Non-pigmented ciliary epithelial cell (primary cell): ENCODE data around the gene SPARCL1.

ENCODE experiments used
- DNase-seq: peaks from one replicate; pipeline ENCODE4 v3.0.0-alpha.2; 2010; ENCODE audit warnings: low read depth

The SPARCL1 gene

GRCh38 chr4:87540146-87541058 lies 11.2 kb upstream of the SPARCL1 start:
- no peak for DNase-seq

GRCh38 chr4:87532907-87533306 lies 3.7 kb upstream of the SPARCL1 start:
- no peak for DNase-seq

GRCh38 chr4:87532109-87532508 lies 2.9 kb upstream of the SPARCL1 start:
- DNase-seq: no peak

GRCh38 chr4:87531621-87532020 lies 2.4 kb upstream of the SPARCL1 start:
- no peak for DNase-seq

- no peak for DNase-seq
These were observed 1.7 kb upstream of the SPARCL1 start for GRCh38 chr4:87530868-87531267.

- DNase-seq: no peak
These were observed 1.1 kb upstream of the SPARCL1 start for GRCh38 chr4:87530229-87530628.

GRCh38 chr4:87527431-87528220 lies 1.6 kb downstream of the SPARCL1 start:
- no peak for DNase-seq

- DNase-seq: no peak
These were observed 3.4 kb downstream of the SPARCL1 start for GRCh38 chr4:87525636-87526295.

GRCh38 chr4:87524456-87524855 lies 4.7 kb downstream of the SPARCL1 start:
- no peak for DNase-seq

GRCh38 chr4:87523307-87523706 lies 5.9 kb downstream of the SPARCL1 start:
- DNase-seq: no peak

- DNase-seq: no peak
These were observed 7.3 kb downstream of the SPARCL1 start for GRCh38 chr4:87521757-87522374.

GRCh38 chr4:87521319-87521718 lies 7.9 kb downstream of the SPARCL1 start:
- no peak for DNase-seq

- DNase-seq: no peak
These were observed 11.6 kb downstream of the SPARCL1 start for GRCh38 chr4:87517621-87518020.

GRCh38 chr4:87516683-87517082 lies 12.5 kb downstream of the SPARCL1 start:
- no peak for DNase-seq

- DNase-seq: no peak
These were observed 16.8 kb downstream of the SPARCL1 start for GRCh38 chr4:87512400-87512799.

- no peak for DNase-seq
These were observed 17.7 kb downstream of the SPARCL1 start for GRCh38 chr4:87511500-87511899.

GRCh38 chr4:87510747-87511146 lies 18.4 kb downstream of the SPARCL1 start:
- DNase-seq: no peak

- peak; percentile 70 for DNase-seq
These were observed 22.0 kb downstream of the SPARCL1 start for GRCh38 chr4:87506974-87507701.

GRCh38 chr4:87505862-87506261 lies 23.3 kb downstream of the SPARCL1 start:
- no peak for DNase-seq

GRCh38 chr4:87502580-87503238 lies 26.5 kb downstream of the SPARCL1 start:
- no peak for DNase-seq

- DNase-seq: no peak
These were observed 29.1 kb downstream of the SPARCL1 start for GRCh38 chr4:87500092-87500462.
